KMS-11 (cell line): ENCODE results near the gene SCAPER.

Experiments
- H2AFZ ChIP-seq: fragments of 200-600 bp; sonication (generic); 2 replicates; pipeline ENCODE4 v1.6.1; 2016; ENCODE audit warnings: antibody characterized with exemption, mixed run types, low read depth
- H3K27ac ChIP-seq: fragments of 200-600 bp; sonication (generic); 2 replicates; pipeline ENCODE4 v1.6.1; 2016; ENCODE audit warnings: mild to moderate bottlenecking, mixed run types
- H3K27me3 ChIP-seq: fragments of 200-600 bp; sonication (generic); 2 replicates; pipeline ENCODE4 v1.6.1; 2017; ENCODE audit warnings: mild to moderate bottlenecking, low read depth, mixed run types, moderate library complexity; ENCODE audit not compliant: insufficient read depth
- H3K36me3 ChIP-seq: fragments of 200-600 bp; sonication (generic); 2 replicates; pipeline ENCODE4 v1.6.1; 2017; ENCODE audit warnings: mild to moderate bottlenecking, mixed run types; ENCODE audit not compliant: insufficient read depth
- H3K4me1 ChIP-seq: fragments of 200-600 bp; sonication (generic); 2 replicates; pipeline ENCODE4 v1.6.1; 2016; ENCODE audit warnings: mild to moderate bottlenecking, low read depth, mixed run types; ENCODE audit not compliant: poor library complexity, severe bottlenecking
- H3K4me2 ChIP-seq: fragments of 200-600 bp; sonication (generic); 2 replicates; pipeline ENCODE4 v1.7.0; 2016; ENCODE audit warnings: mild to moderate bottlenecking, mixed run types
- H3K4me3 ChIP-seq: fragments of 200-600 bp; sonication (generic); IDR thresholded peaks from 2 replicates; pipeline ENCODE4 v1.6.1; 2017; ENCODE audit warnings: low read depth, low read length, mixed read lengths; ENCODE audit not compliant: insufficient read depth
- H3K79me2 ChIP-seq: fragments of 200-600 bp; sonication (generic); 2 replicates; pipeline ENCODE4 v1.6.1; 2016; ENCODE audit warnings: low read depth, mixed run types; ENCODE audit not compliant: insufficient read depth
- H3K9ac ChIP-seq: fragments of 200-600 bp; sonication (generic); 2 replicates; pipeline ENCODE4 v1.6.1; 2016; ENCODE audit warnings: mild to moderate bottlenecking, mixed run types
- H4K20me1 ChIP-seq: fragments of 200-600 bp; sonication (generic); 2 replicates; pipeline ENCODE4 v1.6.1; 2016; ENCODE audit warnings: mild to moderate bottlenecking, mixed run types; ENCODE audit not compliant: insufficient read depth
- CTCF ChIP-seq: fragments of 200-600 bp; sonication (generic); conservative IDR thresholded peaks from 2 replicates; pipeline ENCODE4 v1.6.1; 2017; ENCODE audit warnings: low read depth, mild to moderate bottlenecking, antibody characterized with exemption, low read length, moderate library complexity, mixed read lengths

Gene SCAPER

GRCh38 chr15:76495487-76495886 lies 409.7 kb downstream of the SCAPER start:
- Histone ChIP-seq H4K20me1 (no peaks in the 10 kb centered on the region), H3K4me3 (no peak overlapping the region), H3K79me2 (no peaks in the 10 kb centered on the region), H3K9ac (no peak overlapping the region), H3K36me3 (no peaks in the 10 kb centered on the region), H3K4me1 (no peaks in the 10 kb centered on the region), H3K27me3 (no peaks in the 10 kb centered on the region), H3K4me2 (no peak overlapping the region), H3K27ac (no peak overlapping the region), H2AFZ (no peak overlapping the region)
- no peak for TF ChIP-seq CTCF

GRCh38 chr15:76492538-76492937 lies 412.6 kb downstream of the SCAPER start:
- no peaks in the 10 kb centered on the region for H3K27me3 ChIP-seq
- no peaks in the 10 kb centered on the region for H4K20me1 ChIP-seq
- no peaks in the 10 kb centered on the region for H3K79me2 ChIP-seq
- H2AFZ ChIP-seq = no peak overlapping the region
- no peak overlapping the region for H3K27ac ChIP-seq
- no peak for TF ChIP-seq CTCF
- no peak overlapping the region for H3K9ac ChIP-seq
- no peaks in the 10 kb centered on the region for H3K4me1 ChIP-seq
- no peaks in the 10 kb centered on the region for H3K36me3 ChIP-seq
- H3K4me3 ChIP-seq = no peak overlapping the region
- H3K4me2 ChIP-seq = no peak overlapping the region

GRCh38 chr15:76483752-76484151 lies 421.4 kb downstream of the SCAPER start:
- H3K4me1 ChIP-seq = peaks cover 18% of the 10 kb centered on the region
- no peak overlapping the region for H3K4me2 ChIP-seq
- no peaks in the 10 kb centered on the region for H4K20me1 ChIP-seq
- no peaks in the 10 kb centered on the region for H3K36me3 ChIP-seq
- no peak overlapping the region for H2AFZ ChIP-seq
- H3K9ac ChIP-seq = no peak overlapping the region
- no peak for TF ChIP-seq CTCF
- no peak overlapping the region for H3K27ac ChIP-seq
- no peaks in the 10 kb centered on the region for H3K79me2 ChIP-seq
- no peaks in the 10 kb centered on the region for H3K27me3 ChIP-seq
- no peak overlapping the region for H3K4me3 ChIP-seq

- Histone ChIP-seq H3K4me1 (peaks cover 18% of the 10 kb centered on the region), H3K9ac (no peak overlapping the region), H3K27me3 (no peaks in the 10 kb centered on the region), H3K4me2 (no peak overlapping the region), H3K4me3 (no peak overlapping the region), H2AFZ (no peak overlapping the region), H3K79me2 (no peaks in the 10 kb centered on the region), H3K27ac (no peak overlapping the region), H4K20me1 (no peaks in the 10 kb centered on the region), H3K36me3 (no peaks in the 10 kb centered on the region)
- no peak for TF ChIP-seq CTCF
These were observed 422.1 kb downstream of the SCAPER start for GRCh38 chr15:76483018-76483417.
